Prostate gland (tissue), 2 donors: ENCODE measurements around the gene RXRA.

ENCODE experiments used
- CTCF ChIP-seq, 4 experiments: fragments of 200-600 bp in 2 of 4; fragments of 450-650 bp in 2 of 4; sonication (generic) in 2 of 4; IDR thresholded peaks; 1 replicate in 3 of 4; 2 replicates in 1 of 4; pipeline ENCODE4 v1.5.1; 2016 to 2019; ENCODE audit warnings: antibody characterized with exemption in 4 of 4, mild to moderate bottlenecking in 2 of 4, moderate library complexity in 2 of 4
- POLR2A ChIP-seq: fragments of 450-650 bp; IDR thresholded peaks from one replicate; pipeline ENCODE4 v1.6.1; 2016; ENCODE audit warnings: antibody characterized with exemption, mild to moderate bottlenecking
- POLR2AphosphoS5 ChIP-seq: sonication (generic); formaldehyde crosslinking; IDR thresholded peaks from one replicate; pipeline ENCODE4 v1.6.1; 2017; ENCODE audit warnings: antibody characterized with exemption

- TF ChIP-seq POLR2AphosphoS5 (no peak), CTCF (IDR thresholded peaks at IDR 0.05) (no peak), POLR2A (no peak)
Measured at GRCh38 chr9:134337469-134337868, 11.2 kb downstream of the RXRA start.
